ENCODE data around the gene ITCH. TPM values are rescaled to one million over a fixed set of nuclear protein-coding genes. Genes with fewer than 3 reads are reported as not detected.
"Not testable (repeated sequence)": the region's sequence is repeated elsewhere in the genome, so short reads cannot be mapped to it uniquely, and the experiment has no call there.

The ITCH gene
- total RNA-seq, 2 donors from 2014 or later: 35.6 to 40.2 TPM

GRCh38 chr20:34343458-34344211 lies 19.4 kb upstream of the ITCH start:
- DNase-seq (ENCODE audit: low spot score): no peak
- Histone ChIP-seq H3K4me1 (no peaks in the 10 kb centered on the region), H3K36me3 (no peaks in the 10 kb centered on the region), H3K27ac (no peak overlapping the region), H3K9me3 (no peaks in the 10 kb centered on the region), H3K27me3 (no peaks in the 10 kb centered on the region), H3K4me3 (no peak overlapping the region)
- TF ChIP-seq CTCF (IDR thresholded peaks at IDR 0.05): no peak

- Histone ChIP-seq H3K4me1 (no peaks in the 10 kb centered on the region), H3K36me3 (no peaks in the 10 kb centered on the region), H3K27me3 (no peaks in the 10 kb centered on the region), H3K27ac (no peak overlapping the region), H3K4me3 (no peak overlapping the region), H3K9me3 (no peaks in the 10 kb centered on the region)
- no peak for TF ChIP-seq CTCF (IDR thresholded peaks at IDR 0.05)
- no peak for DNase-seq (ENCODE audit: low spot score)
Measured at GRCh38 chr20:34344238-34344637, 18.8 kb upstream of the ITCH start.

- TF ChIP-seq CTCF (IDR thresholded peaks at IDR 0.05): no peak
- Histone ChIP-seq H3K4me3 (no peak overlapping the region), H3K27ac (no peak overlapping the region), H3K27me3 (no peaks in the 10 kb centered on the region), H3K4me1 (no peaks in the 10 kb centered on the region), H3K9me3 (no peaks in the 10 kb centered on the region), H3K36me3 (no peaks in the 10 kb centered on the region)
- no peak for DNase-seq (ENCODE audit: low spot score)
Measured at GRCh38 chr20:34345402-34345736, 17.7 kb upstream of the ITCH start.

GRCh38 chr20:34345839-34346532 lies 17.1 kb upstream of the ITCH start:
- H3K4me1 ChIP-seq; H3K36me3 ChIP-seq; H3K27ac ChIP-seq; H3K9me3 ChIP-seq; DNase-seq (ENCODE audit: low spot score); H3K4me3 ChIP-seq; H3K27me3 ChIP-seq: not testable (repeated sequence)

DNA sequence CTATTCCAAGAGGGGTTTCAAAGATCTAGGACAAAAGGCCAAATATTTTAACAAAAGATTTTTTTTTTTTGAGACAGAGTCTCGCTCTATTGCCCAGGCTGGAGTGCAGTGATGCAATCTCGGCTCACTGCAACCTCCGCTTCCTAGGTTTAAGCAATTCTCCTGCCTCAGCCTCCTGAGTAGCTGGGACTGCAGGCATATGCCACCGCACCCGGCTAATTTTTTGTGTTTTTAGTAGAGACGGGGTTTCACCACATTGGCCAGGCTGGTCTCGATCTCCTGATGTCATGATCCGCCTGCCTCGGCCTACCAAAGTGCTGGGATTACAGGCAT lies 16.6 kb upstream of the ITCH start:
- not testable (repeated sequence) for H3K36me3 ChIP-seq; DNase-seq (ENCODE audit: low spot score); H3K4me3 ChIP-seq; H3K4me1 ChIP-seq; H3K9me3 ChIP-seq; H3K27me3 ChIP-seq; H3K27ac ChIP-seq

DNA sequence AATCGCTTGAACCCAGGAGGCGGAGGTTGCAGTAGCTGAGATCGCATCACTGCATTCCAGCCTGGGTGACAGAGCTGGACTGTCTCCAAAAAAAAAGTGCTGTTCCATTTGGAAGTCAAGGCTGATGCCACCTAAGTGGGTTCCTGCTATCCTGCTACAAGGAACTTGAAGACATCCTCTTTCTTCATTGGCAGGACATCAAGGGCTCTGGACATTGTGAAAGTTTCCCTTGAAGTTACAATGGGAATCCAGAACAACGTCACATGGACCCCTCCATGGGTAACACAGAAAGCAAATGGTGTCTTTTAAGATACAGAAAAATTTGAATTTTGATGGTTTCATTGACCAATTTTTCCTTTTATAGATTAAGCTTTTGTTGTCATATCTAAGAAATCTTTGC lies 15.5 kb upstream of the ITCH start:
- Histone ChIP-seq H3K27ac (no peak overlapping the region), H3K4me3 (no peak overlapping the region), H3K36me3 (no peaks in the 10 kb centered on the region), H3K27me3 (no peaks in the 10 kb centered on the region), H3K4me1 (no peaks in the 10 kb centered on the region), H3K9me3 (no peaks in the 10 kb centered on the region)
- no peak for TF ChIP-seq CTCF (IDR thresholded peaks at IDR 0.05)
- no peak for DNase-seq (ENCODE audit: low spot score)

DNA sequence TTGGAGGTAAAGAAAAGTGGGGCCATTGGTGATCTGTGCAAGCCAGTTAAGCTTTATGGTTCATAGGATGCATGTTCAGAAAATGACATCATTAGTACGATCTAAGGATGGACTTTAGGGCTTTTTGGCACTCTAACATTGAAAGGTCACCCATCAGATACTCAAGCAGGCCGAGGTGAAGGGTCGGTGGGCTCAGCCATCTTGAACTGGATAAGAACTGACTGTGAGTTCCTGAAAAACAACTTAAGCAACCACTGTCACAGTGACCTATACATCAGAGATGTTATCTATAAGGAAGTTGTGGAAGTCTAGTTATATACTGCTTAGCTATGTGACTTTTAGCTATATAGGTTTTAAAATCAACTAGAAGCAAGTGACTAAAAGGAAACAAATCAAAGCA lies 13.0 kb upstream of the ITCH start:
- Histone ChIP-seq H3K27me3 (no peaks in the 10 kb centered on the region), H3K4me3 (no peak overlapping the region), H3K4me1 (no peaks in the 10 kb centered on the region), H3K27ac (no peak overlapping the region), H3K36me3 (no peaks in the 10 kb centered on the region), H3K9me3 (no peaks in the 10 kb centered on the region)
- TF ChIP-seq CTCF (IDR thresholded peaks at IDR 0.05): no peak
- DNase-seq (ENCODE audit: low spot score): no peak

GRCh38 chr20:34353467-34353866 lies 9.6 kb upstream of the ITCH start:
- DNase-seq (ENCODE audit: low spot score); H3K27ac ChIP-seq; H3K4me1 ChIP-seq; H3K27me3 ChIP-seq; H3K36me3 ChIP-seq; H3K9me3 ChIP-seq; H3K4me3 ChIP-seq: not testable (repeated sequence)
